HCT116 (cell line): ENCODE measurements around the gene ARMH3. TPM values are rescaled to one million over a fixed set of nuclear protein-coding genes. Genes with fewer than 3 reads are reported as not detected.

Experiments used
- ATAC-seq: fragments of 200-7000 bp; cut with Tn5 transposase; 2 replicates; pipeline ENCODE4 v1.9.1; 2020; ENCODE audit warnings: mild to moderate bottlenecking, moderate library complexity
- BruUV-seq: library from RNA; stranded (reverse); fragments of 400-500 nt; replicated peaks from 2 replicates; lab custom pipeline; 2021; lab: Mats Ljungman, UMichigan
- CTCF ChIA-PET: fragments of 300-600 bp; sonication (Branson Sonifier 250); formaldehyde crosslinking; loops from one replicate; lab custom pipeline; 2021; ENCODE audit warnings: antibody characterized with exemption; lab: Charles Lee
- POLR2A ChIA-PET: fragments of 300-600, 350-600 bp; sonication (Branson Sonifier 250); formaldehyde crosslinking; loops from one replicate; lab custom pipeline; 2021; ENCODE audit warnings: antibody characterized with exemption; lab: Charles Lee
- RAD21 ChIA-PET, 2 experiments: fragments of 300-600 bp; sonication (Branson Sonifier 250); formaldehyde crosslinking; loops; one replicate each; lab custom pipeline; 2023; ENCODE audit warnings: low total read pairs in 2 of 2; ENCODE audit not compliant: uncharacterized antibody in 2 of 2, unreplicated experiment in 2 of 2, low non-redundant PET in 1 of 2; lab: Charles Lee
- DNase-seq: peaks from one replicate; pipeline ENCODE4 v3.0.0-alpha.2; 2010; ENCODE audit warnings: low read depth, low spot score
- H2AFZ ChIP-seq: fragments of 200-600 bp; shearing (Covaris generic), sonication (generic); 2 replicates; pipeline ENCODE4 v1.6.1; 2017; ENCODE audit warnings: low read depth, mixed run types, mixed read lengths, antibody characterized with exemption, low read length; ENCODE audit not compliant: poor library complexity, severe bottlenecking
- H3K27ac ChIP-seq: 2 replicates; pipeline ENCODE4 v1.5.1; 2012; ENCODE audit warnings: low read depth, low read length
- H3K27me3 ChIP-seq: fragments of 200-600 bp; sonication (generic); 2 replicates; pipeline ENCODE4 v1.6.1; 2016; ENCODE audit warnings: mixed run types, low read length, mixed read lengths; ENCODE audit not compliant: insufficient read depth
- H3K36me3 ChIP-seq, 2 experiments: fragments of 200-500 bp in 1 of 2; fragments of 200-600 bp in 1 of 2; sonication (Bioruptor generic) in 1 of 2; sonication (generic) in 1 of 2; 2 replicates each; pipeline versions ENCODE4 v1.5.1 to v1.6.1; 2014 to 2016; ENCODE audit warnings: low read length in 2 of 2, inconsistent platforms in 1 of 2, mixed read lengths in 1 of 2, mixed run types in 1 of 2; ENCODE audit not compliant: insufficient read depth in 2 of 2, control insufficient read depth in 1 of 2
- H3K4me1 ChIP-seq, 2 experiments: fragments of 200-600 bp in 1 of 2; sonication (generic) in 1 of 2; 2 replicates each; pipeline versions ENCODE4 v1.5.1 to v1.6.1; 2012 to 2017; ENCODE audit warnings: low read length in 2 of 2, inconsistent platforms in 1 of 2, mild to moderate bottlenecking in 1 of 2, mixed read lengths in 1 of 2, mixed run types in 1 of 2, moderate library complexity in 1 of 2; ENCODE audit not compliant: insufficient read depth in 2 of 2, control insufficient read depth in 1 of 2
- H3K4me2 ChIP-seq: fragments of 200-600 bp; sonication (generic); 2 replicates; pipeline ENCODE4 v1.6.1; 2017; ENCODE audit warnings: mixed run types, low read length, mixed read lengths
- H3K4me3 ChIP-seq, 2 experiments: fragments of 200-600 bp in 1 of 2; sonication (generic) in 1 of 2; replicated peaks in 1 of 2; 2 replicates each; pipeline ENCODE4 v1.5.1; 2011 to 2016; ENCODE audit warnings: low read length in 2 of 2, control low read depth in 1 of 2, low read depth in 1 of 2, mild to moderate bottlenecking in 1 of 2, mixed read lengths in 1 of 2, mixed run types in 1 of 2
- H3K79me2 ChIP-seq: fragments of 200-600 bp; sonication (generic); 2 replicates; pipeline ENCODE4 v1.6.1; 2017; ENCODE audit warnings: mild to moderate bottlenecking, mixed run types, low read length, moderate library complexity, mixed read lengths; ENCODE audit not compliant: insufficient read depth
- H3K9ac ChIP-seq: fragments of 200-600 bp; sonication (generic); 2 replicates; pipeline ENCODE4 v1.6.1; 2016; ENCODE audit warnings: low read length, mixed read lengths
- H3K9me2 ChIP-seq: fragments of 200-600 bp; sonication (generic), shearing (Covaris generic); 2 replicates; pipeline ENCODE4 v1.6.1; 2017; ENCODE audit warnings: mixed run types, mild to moderate bottlenecking, moderate library complexity; ENCODE audit not compliant: insufficient read depth
- H3K9me3 ChIP-seq, 2 experiments: fragments of 200-500 bp in 1 of 2; fragments of 200-600 bp in 1 of 2; sonication (Bioruptor generic) in 1 of 2; sonication (generic) in 1 of 2; 2 replicates each; pipeline ENCODE4 v1.6.1; 2014 to 2017; ENCODE audit warnings: low read length in 2 of 2, mixed read lengths in 2 of 2, inconsistent platforms in 1 of 2, low read depth in 1 of 2, mild to moderate bottlenecking in 1 of 2, mixed run types in 1 of 2, moderate library complexity in 1 of 2; ENCODE audit not compliant: control insufficient read depth in 1 of 2, insufficient read depth in 1 of 2
- H4K20me1 ChIP-seq: fragments of 200-600 bp; sonication (generic), shearing (Covaris generic); 2 replicates; pipeline ENCODE4 v1.6.1; 2017; ENCODE audit warnings: mixed run types, mild to moderate bottlenecking, moderate library complexity; ENCODE audit not compliant: insufficient read depth
- CEBPB ChIP-seq: IDR thresholded peaks from 2 replicates; pipeline ENCODE4 v1.6.1; 2012; ENCODE audit warnings: low read depth
- ELF1 ChIP-seq: IDR thresholded peaks from 2 replicates; pipeline ENCODE4 v1.6.1; 2012; ENCODE audit warnings: low read depth, borderline replicate concordance
- POLR2A ChIP-seq: IDR thresholded peaks from 2 replicates; pipeline ENCODE4 v1.7.0; 2011; ENCODE audit warnings: borderline replicate concordance; ENCODE audit not compliant: insufficient read depth, insufficient read length; ENCODE audit errors: extremely low read depth
- POLR2AphosphoS5 ChIP-seq: IDR thresholded peaks from 2 replicates; pipeline ENCODE4 v1.6.1; 2011; ENCODE audit warnings: mild to moderate bottlenecking, low read depth, low read length, moderate library complexity
- SP1 ChIP-seq: IDR thresholded peaks from 2 replicates; pipeline ENCODE4 v1.6.1; 2012; ENCODE audit warnings: low read depth
- SRF ChIP-seq: IDR thresholded peaks from 2 replicates; pipeline ENCODE4 v1.6.1; 2012; ENCODE audit warnings: low read depth
- TCF7L2 ChIP-seq: IDR thresholded peaks from 2 replicates; pipeline ENCODE4 v1.7.0; 2011; ENCODE audit warnings: borderline replicate concordance, inconsistent platforms; ENCODE audit not compliant: insufficient read depth, insufficient read length; ENCODE audit errors: extremely low read depth
- YY1 ChIP-seq: IDR thresholded peaks from 2 replicates; pipeline ENCODE4 v1.6.1; 2011; ENCODE audit warnings: low read length, low read depth, moderate library complexity, mild to moderate bottlenecking; ENCODE audit not compliant: insufficient replicate concordance; ENCODE audit errors: extremely low read depth
- ZFX ChIP-seq: fragments of 450-650 bp; IDR thresholded peaks from 2 replicates; pipeline ENCODE4 v1.6.1; 2017
- intact Hi-C: fragments of 100-400 bp; cut with micrococcal nuclease; formaldehyde crosslinking; loops from 2 replicates; pipeline ENCODE4 v1.10.0; 2022
- total RNA-seq: library from RNA; stranded (reverse); gene quantifications from one replicate; pipeline ENCODE4 v1.2.1, GENCODE V29; 2021; ENCODE audit not compliant: unreplicated experiment
- TF ChIP-seq, protein P1 (sequence below): IDR thresholded peaks from 2 replicates; pipeline ENCODE4 v1.6.1; 2012
- TF ChIP-seq, protein P2 (sequence below): IDR thresholded peaks from 2 replicates; pipeline ENCODE4 v1.6.1; 2011; ENCODE audit warnings: mild to moderate bottlenecking, low read length, moderate library complexity; ENCODE audit not compliant: insufficient replicate concordance; ENCODE audit errors: extremely low read depth
- TF ChIP-seq, protein P3 (sequence below): IDR thresholded peaks from 2 replicates; pipeline ENCODE4 v1.6.1; 2012; ENCODE audit warnings: low read depth
- TF ChIP-seq, protein P4 (sequence below): IDR thresholded peaks from 2 replicates; pipeline ENCODE4 v1.6.1; 2012

ARMH3 gene
- total RNA-seq, 1 experiment from 2014 or later = 30.4 TPM

DNA sequence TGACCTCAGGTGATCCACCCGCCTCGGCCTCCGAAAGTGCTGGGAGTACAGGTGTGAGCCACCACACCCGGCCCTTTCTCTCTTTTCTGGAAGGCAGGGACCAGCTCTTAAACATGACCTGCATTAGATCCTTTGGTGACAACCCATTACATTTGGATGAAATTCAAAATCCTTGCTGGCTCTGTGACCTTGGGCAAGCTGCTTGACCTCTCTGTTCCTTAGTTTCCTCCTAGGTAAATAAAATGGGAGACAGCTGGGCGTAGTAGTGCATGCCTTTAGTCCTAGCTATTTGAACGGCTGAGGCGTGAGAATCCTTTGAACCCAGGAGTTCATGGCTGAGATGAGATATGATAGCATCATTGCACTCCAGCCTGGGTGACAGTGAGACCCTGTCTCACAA is 40.5 kb upstream of the ARMH3 start:
- no peaks in the 10 kb centered on the region for H3K9me2 ChIP-seq
- no peak overlapping the region for H3K4me2 ChIP-seq
- H3K27me3 ChIP-seq = no peaks in the 10 kb centered on the region
- CTCF ChIA-PET = no interaction called here
- DNase-seq (no peak), ATAC-seq (no peak)
- no peaks in the 10 kb centered on the region for H3K9me3 ChIP-seq
- H3K79me2 ChIP-seq = no peaks in the 10 kb centered on the region
- no peak for TF ChIP-seq ZFX
- TF ChIP-seq TCF7L2 = no peak
- TF ChIP-seq SRF = no peak
- no peak for TF ChIP-seq POLR2A
- H3K27ac ChIP-seq = no peak overlapping the region
- no peaks in the 10 kb centered on the region for H3K36me3 ChIP-seq
- H4K20me1 ChIP-seq = no peaks in the 10 kb centered on the region
- no peak overlapping the region for H3K9ac ChIP-seq
- H2AFZ ChIP-seq = no peak overlapping the region
- no TSS peak for BruUV-seq
- no peaks in the 10 kb centered on the region for H3K4me1 ChIP-seq
- intact Hi-C loops = no loop called here
- POLR2A ChIA-PET = no interaction called here
- RAD21 ChIA-PET = no interaction called here
- H3K4me3 ChIP-seq = no peak overlapping the region

DNA sequence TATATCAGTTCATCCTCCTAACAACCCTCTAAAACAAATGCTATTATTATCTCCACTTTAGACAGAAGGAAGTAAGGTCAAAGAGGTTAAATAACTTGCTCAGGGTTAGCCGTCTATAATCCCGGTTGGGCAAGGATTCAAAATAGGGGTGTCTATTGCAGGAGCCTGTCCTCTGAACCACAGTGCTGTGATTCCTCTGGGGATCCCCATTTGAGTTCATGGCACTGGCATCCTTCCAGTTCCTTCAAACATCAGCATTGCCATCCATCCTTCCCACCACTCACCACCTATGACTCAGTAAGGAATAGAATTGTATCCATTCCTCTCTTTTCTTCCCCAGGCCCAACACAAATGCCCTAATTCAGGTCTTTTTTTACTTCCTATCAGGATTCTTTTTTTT is 34.8 kb upstream of the ARMH3 start:
- H3K4me2 ChIP-seq = no peak overlapping the region
- BruUV-seq = no TSS peak
- H3K79me2 ChIP-seq = no peaks in the 10 kb centered on the region
- DNase-seq (no peak), ATAC-seq (no peak)
- no peaks in the 10 kb centered on the region for H3K27me3 ChIP-seq
- POLR2A ChIA-PET = no interaction called here
- RAD21 ChIA-PET = no interaction called here
- intact Hi-C loops = no loop called here
- H3K9me3 ChIP-seq = no peaks in the 10 kb centered on the region
- CTCF ChIA-PET = no interaction called here
- H3K9me2 ChIP-seq = no peaks in the 10 kb centered on the region
- no peak overlapping the region for H3K27ac ChIP-seq
- no peaks in the 10 kb centered on the region for H4K20me1 ChIP-seq
- H2AFZ ChIP-seq = no peak overlapping the region
- H3K9ac ChIP-seq = no peak overlapping the region
- H3K4me1 ChIP-seq = no peaks in the 10 kb centered on the region
- H3K36me3 ChIP-seq = no peaks in the 10 kb centered on the region
- no peak overlapping the region for H3K4me3 ChIP-seq
- TF ChIP-seq YY1 (no peak), ELF1 (no peak), SRF (no peak), SP1 (no peak), CEBPB (no peak), POLR2AphosphoS5 (no peak)
- TF ChIP-seq, protein P1, sequence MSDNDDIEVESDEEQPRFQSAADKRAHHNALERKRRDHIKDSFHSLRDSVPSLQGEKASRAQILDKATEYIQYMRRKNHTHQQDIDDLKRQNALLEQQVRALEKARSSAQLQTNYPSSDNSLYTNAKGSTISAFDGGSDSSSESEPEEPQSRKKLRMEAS = no peak
- TF ChIP-seq, protein P2, sequence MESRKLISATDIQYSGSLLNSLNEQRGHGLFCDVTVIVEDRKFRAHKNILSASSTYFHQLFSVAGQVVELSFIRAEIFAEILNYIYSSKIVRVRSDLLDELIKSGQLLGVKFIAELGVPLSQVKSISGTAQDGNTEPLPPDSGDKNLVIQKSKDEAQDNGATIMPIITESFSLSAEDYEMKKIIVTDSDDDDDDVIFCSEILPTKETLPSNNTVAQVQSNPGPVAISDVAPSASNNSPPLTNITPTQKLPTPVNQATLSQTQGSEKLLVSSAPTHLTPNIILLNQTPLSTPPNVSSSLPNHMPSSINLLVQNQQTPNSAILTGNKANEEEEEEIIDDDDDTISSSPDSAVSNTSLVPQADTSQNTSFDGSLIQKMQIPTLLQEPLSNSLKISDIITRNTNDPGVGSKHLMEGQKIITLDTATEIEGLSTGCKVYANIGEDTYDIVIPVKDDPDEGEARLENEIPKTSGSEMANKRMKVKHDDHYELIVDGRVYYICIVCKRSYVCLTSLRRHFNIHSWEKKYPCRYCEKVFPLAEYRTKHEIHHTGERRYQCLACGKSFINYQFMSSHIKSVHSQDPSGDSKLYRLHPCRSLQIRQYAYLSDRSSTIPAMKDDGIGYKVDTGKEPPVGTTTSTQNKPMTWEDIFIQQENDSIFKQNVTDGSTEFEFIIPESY = no peak
- TF ChIP-seq, protein P3, sequence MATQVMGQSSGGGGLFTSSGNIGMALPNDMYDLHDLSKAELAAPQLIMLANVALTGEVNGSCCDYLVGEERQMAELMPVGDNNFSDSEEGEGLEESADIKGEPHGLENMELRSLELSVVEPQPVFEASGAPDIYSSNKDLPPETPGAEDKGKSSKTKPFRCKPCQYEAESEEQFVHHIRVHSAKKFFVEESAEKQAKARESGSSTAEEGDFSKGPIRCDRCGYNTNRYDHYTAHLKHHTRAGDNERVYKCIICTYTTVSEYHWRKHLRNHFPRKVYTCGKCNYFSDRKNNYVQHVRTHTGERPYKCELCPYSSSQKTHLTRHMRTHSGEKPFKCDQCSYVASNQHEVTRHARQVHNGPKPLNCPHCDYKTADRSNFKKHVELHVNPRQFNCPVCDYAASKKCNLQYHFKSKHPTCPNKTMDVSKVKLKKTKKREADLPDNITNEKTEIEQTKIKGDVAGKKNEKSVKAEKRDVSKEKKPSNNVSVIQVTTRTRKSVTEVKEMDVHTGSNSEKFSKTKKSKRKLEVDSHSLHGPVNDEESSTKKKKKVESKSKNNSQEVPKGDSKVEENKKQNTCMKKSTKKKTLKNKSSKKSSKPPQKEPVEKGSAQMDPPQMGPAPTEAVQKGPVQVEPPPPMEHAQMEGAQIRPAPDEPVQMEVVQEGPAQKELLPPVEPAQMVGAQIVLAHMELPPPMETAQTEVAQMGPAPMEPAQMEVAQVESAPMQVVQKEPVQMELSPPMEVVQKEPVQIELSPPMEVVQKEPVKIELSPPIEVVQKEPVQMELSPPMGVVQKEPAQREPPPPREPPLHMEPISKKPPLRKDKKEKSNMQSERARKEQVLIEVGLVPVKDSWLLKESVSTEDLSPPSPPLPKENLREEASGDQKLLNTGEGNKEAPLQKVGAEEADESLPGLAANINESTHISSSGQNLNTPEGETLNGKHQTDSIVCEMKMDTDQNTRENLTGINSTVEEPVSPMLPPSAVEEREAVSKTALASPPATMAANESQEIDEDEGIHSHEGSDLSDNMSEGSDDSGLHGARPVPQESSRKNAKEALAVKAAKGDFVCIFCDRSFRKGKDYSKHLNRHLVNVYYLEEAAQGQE = no peak
- TF ChIP-seq, protein P4, sequence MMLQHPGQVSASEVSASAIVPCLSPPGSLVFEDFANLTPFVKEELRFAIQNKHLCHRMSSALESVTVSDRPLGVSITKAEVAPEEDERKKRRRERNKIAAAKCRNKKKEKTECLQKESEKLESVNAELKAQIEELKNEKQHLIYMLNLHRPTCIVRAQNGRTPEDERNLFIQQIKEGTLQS = no peak
